ENCODE results near the gene C17orf75.

- TF ChIP-seq CTCF (IDR thresholded peaks at IDR 0.05; ENCODE audit: low read length) (no peak), EZH2 (IDR thresholded peaks at IDR 0.05; ENCODE audit: borderline replicate concordance, low read length) (no peak)
Observed at GRCh38 chr17:32297860-32298259, 44.1 kb downstream of the C17orf75 start.
